Upper lobe of right lung (tissue), 1 donor: ENCODE data around the gene KRTAP12-2. TPM values are rescaled to one million over a fixed set of nuclear protein-coding genes. Genes with fewer than 3 reads are reported as not detected.
"Not testable (repeated sequence)": the region's sequence is repeated elsewhere in the genome, so short reads cannot be mapped to it uniquely, and the experiment has no call there.

ENCODE experiments used
- ATAC-seq: fragments of 200-7000 bp; cut with Tn5 transposase; one replicate; pipeline ENCODE4 v1.9.1; 2020; ENCODE audit warnings: mild to moderate bottlenecking, moderate library complexity
- DNase-seq: peaks from one replicate; pipeline ENCODE4 v3.0.0-alpha.2; 2020
- H3K27ac ChIP-seq: fragments of 200-600 bp; one replicate; pipeline ENCODE4 v1.8.0; 2022
- H3K27me3 ChIP-seq: fragments of 200-600 bp; one replicate; pipeline ENCODE4 v1.8.0; 2022; ENCODE audit warnings: mild to moderate bottlenecking
- H3K36me3 ChIP-seq: fragments of 200-600 bp; one replicate; pipeline ENCODE4 v1.8.0; 2022
- H3K4me1 ChIP-seq: fragments of 200-600 bp; one replicate; pipeline ENCODE4 v1.8.0; 2022
- H3K4me3 ChIP-seq: fragments of 200-600 bp; one replicate; pipeline ENCODE4 v1.8.0; 2022; ENCODE audit warnings: mild to moderate bottlenecking
- H3K9me3 ChIP-seq: fragments of 200-600 bp; one replicate; pipeline ENCODE4 v1.8.0; 2022
- CTCF ChIP-seq: fragments of 200-600 bp; IDR thresholded peaks from one replicate; pipeline ENCODE4 v1.8.0; 2022; ENCODE audit warnings: antibody characterized with exemption
- intact Hi-C: fragments of 100-400 bp; cut with DNase I; formaldehyde crosslinking; loops from one replicate; pipeline ENCODE4 v1.11.0; 2022
- total RNA-seq: library from RNA; stranded (reverse); fragmentation: NEBNext Ultra II Directional; extraction: Animal tissue kit (Norgen Biotek cat#: 25700); gene quantifications from one replicate; pipeline ENCODE4 v1.2.1, GENCODE V29; 2021
- donor health status: DM: no; HTN: yes; CAD: no; lungs with severe emphysema.

Gene KRTAP12-2
- total RNA-seq, 1 donor from 2014 or later, result not detected

- TF ChIP-seq CTCF, result no peak
- DNase-seq, result no peak
- Histone ChIP-seq H3K4me1 (no peaks in the 10 kb centered on the region), H3K4me3 (no peak overlapping the region), H3K27ac (no peak overlapping the region), H3K27me3 (no peaks in the 10 kb centered on the region), H3K36me3 (no peaks in the 10 kb centered on the region), H3K9me3 (peaks cover 9% of the 10 kb centered on the region)
- intact Hi-C loops, result no loop called here
- peak; percentile 10 for ATAC-seq
These were observed 18.0 kb downstream of the KRTAP12-2 start for GRCh38 chr21:44648557-44649311.

GRCh38 chr21:44647222-44647552 is 19.5 kb downstream of the KRTAP12-2 start:
- Histone ChIP-seq H3K9me3 (peaks cover 9% of the 10 kb centered on the region), H3K4me1 (no peaks in the 10 kb centered on the region), H3K4me3 (no peak overlapping the region), H3K27ac (no peak overlapping the region), H3K36me3 (no peaks in the 10 kb centered on the region), H3K27me3 (no peaks in the 10 kb centered on the region)
- no peak for DNase-seq
- TF ChIP-seq CTCF, result no peak
- ATAC-seq, result no peak
- intact Hi-C loops, result no loop called here

GRCh38 chr21:44646366-44647221 is 20.1 kb downstream of the KRTAP12-2 start, which contains the start of gene KRTAP10-11:
Gene KRTAP10-11, plus strand, starts transcription at chr21:44646414. Its CDS starts 45 bp downstream, at chr21:44646459.
- intact Hi-C loops, H3K36me3 ChIP-seq, H3K4me1 ChIP-seq, H3K27me3 ChIP-seq, H3K4me3 ChIP-seq, H3K27ac ChIP-seq, ATAC-seq, H3K9me3 ChIP-seq: not testable (repeated sequence)
- peak; percentile 48 for DNase-seq

- DNase-seq (no peak), ATAC-seq (no peak)
- no peaks in the 10 kb centered on the region for H3K27me3 ChIP-seq
- no peaks in the 10 kb centered on the region for H3K4me1 ChIP-seq
- TF ChIP-seq CTCF, result no peak
- peaks cover 9% of the 10 kb centered on the region for H3K9me3 ChIP-seq
- no peak overlapping the region for H3K4me3 ChIP-seq
- no peak overlapping the region for H3K27ac ChIP-seq
- H3K36me3 ChIP-seq, result no peaks in the 10 kb centered on the region
- intact Hi-C loops, result loop anchor here (5.0 kb wide), 1 partner anchor 218 kb away; no protein-coding TSS in a partner anchor
These were observed 21.8 kb downstream of the KRTAP12-2 start for GRCh38 chr21:44644878-44645277.

- Histone ChIP-seq H3K27ac (no peak overlapping the region), H3K27me3 (no peaks in the 10 kb centered on the region), H3K36me3 (no peaks in the 10 kb centered on the region), H3K9me3 (peaks cover 9% of the 10 kb centered on the region), H3K4me1 (no peaks in the 10 kb centered on the region), H3K4me3 (no peak overlapping the region)
- DNase-seq, result no peak
- TF ChIP-seq CTCF, result no peak
- intact Hi-C loops, result loop anchor here (5.0 kb wide), 1 partner anchor 217 kb away; no protein-coding TSS in a partner anchor
- ATAC-seq, result no peak
These were observed 22.9 kb downstream of the KRTAP12-2 start for GRCh38 chr21:44643741-44644310.
